HepG2 (cell line): ENCODE data around the gene SARNP. TPM values are rescaled to one million over a fixed set of nuclear protein-coding genes. Genes with fewer than 3 reads are reported as not detected.

Experiments used
- ATAC-seq: fragments of 200-7000 bp; cut with Tn5 transposase; 3 replicates; pipeline ENCODE4 v1.9.1; 2020; ENCODE audit warnings: mild to moderate bottlenecking, moderate library complexity
- BruUV-seq: library from RNA; stranded (reverse); fragments of 400-500 nt; replicated peaks from 2 replicates; lab custom pipeline; 2021; lab: Mats Ljungman, UMichigan
- CTCF ChIA-PET: fragments of 300-600 bp; formaldehyde crosslinking; extraction: SDS; loops from one replicate; lab custom pipeline; 2021; ENCODE audit warnings: low total read pairs, inconsistent platforms, low intra/inter-chr PET ratio; lab: Yijun Ruan, JAX
- POLR2A ChIA-PET: fragments of 350-600 bp; sonication (Branson Sonifier 250); formaldehyde crosslinking; loops from one replicate; lab custom pipeline; 2020; ENCODE audit warnings: antibody characterized with exemption, inconsistent platforms; lab: Yijun Ruan, JAX
- DNase-seq: peaks from one replicate; pipeline ENCODE4 v3.0.0-alpha.2; 2015; ENCODE audit warnings: low spot score
- FAIRE-seq: peaks from 3 replicates; lab custom pipeline; 2011; peaks lifted over from hg19 to GRCh38; lab: Jason Lieb, UNC
- H2AFZ ChIP-seq: one replicate; pipeline ENCODE4 v1.6.1; 2011; ENCODE audit warnings: low read length, inconsistent platforms
- H3K27ac ChIP-seq: fragments of 300-600 bp; 3 replicates; pipeline ENCODE4 v1.8.0; 2011; ENCODE audit warnings: mixed run types, mild to moderate bottlenecking, mixed read lengths, low read length, inconsistent platforms; ENCODE audit not compliant: insufficient read depth; ENCODE audit errors: extremely low read length
- H3K27me3 ChIP-seq, 2 experiments: fragments of 200-600 bp in 1 of 2; 2 replicates in 1 of 2; 3 replicates in 1 of 2; pipeline versions ENCODE4 v1.6.0 to v1.8.0; 2011; ENCODE audit warnings: low read length in 2 of 2, mild to moderate bottlenecking in 2 of 2, moderate library complexity in 2 of 2, inconsistent platforms in 1 of 2; ENCODE audit not compliant: insufficient read depth in 2 of 2, control insufficient read depth in 1 of 2
- H3K36me3 ChIP-seq, 2 experiments: fragments of 200-600 bp in 1 of 2; replicated peaks in 1 of 2; 2 replicates in 1 of 2; 3 replicates in 1 of 2; pipeline versions ENCODE4 v1.5.1 to v1.8.0; 2011; ENCODE audit warnings: low read length in 2 of 2, inconsistent platforms in 1 of 2; ENCODE audit not compliant: insufficient read depth in 2 of 2, control insufficient read depth in 1 of 2
- H3K4me1 ChIP-seq: 2 replicates; pipeline ENCODE4 v1.5.1; 2012; ENCODE audit warnings: low read length, inconsistent platforms; ENCODE audit not compliant: insufficient read depth
- H3K4me2 ChIP-seq: 2 replicates; pipeline ENCODE4 v1.6.0; 2011; ENCODE audit warnings: low read depth, low read length, inconsistent platforms
- H3K4me3 ChIP-seq, 3 experiments: fragments of 200-600 bp in 1 of 3; sonication (generic), shearing (Covaris generic) in 1 of 3; replicated peaks in 1 of 3; 2 replicates each; pipeline ENCODE4 v1.5.1; 2011 to 2016; ENCODE audit warnings: low read length in 3 of 3, inconsistent platforms in 2 of 3, low read depth in 2 of 3, mild to moderate bottlenecking in 2 of 3, control low read depth in 1 of 3, mixed read lengths in 1 of 3; ENCODE audit not compliant: insufficient read depth in 1 of 3
- H3K79me2 ChIP-seq: one replicate; pipeline ENCODE4 v1.6.1; 2011; ENCODE audit warnings: low read length, inconsistent platforms; ENCODE audit not compliant: insufficient read depth
- H3K9ac ChIP-seq: 2 replicates; pipeline ENCODE4 v1.6.0; 2011; ENCODE audit warnings: mild to moderate bottlenecking, low read depth, low read length, inconsistent platforms; ENCODE audit not compliant: insufficient read depth
- H3K9me3 ChIP-seq: 2 replicates; pipeline ENCODE4 v1.5.1; 2012; ENCODE audit warnings: mild to moderate bottlenecking, low read length
- H4K20me1 ChIP-seq: 2 replicates; pipeline ENCODE4 v1.6.0; 2011; ENCODE audit warnings: inconsistent platforms, mild to moderate bottlenecking, low read length, moderate library complexity; ENCODE audit not compliant: insufficient read depth
- DNMT3B ChIP-seq: conservative IDR thresholded peaks from 2 replicates; pipeline ENCODE4 v1.6.1; 2016; ENCODE audit warnings: missing biosample characterization, control low read depth
- NBN ChIP-seq: fragments of 450-650 bp; conservative IDR thresholded peaks from 2 replicates; pipeline ENCODE4 v1.6.1; 2017
- NFATC3 ChIP-seq: sonication (generic); formaldehyde crosslinking; IDR thresholded peaks from 2 replicates; pipeline ENCODE4 v1.5.1; 2020; ENCODE audit warnings: mild to moderate bottlenecking, missing genetic modification reagents
- NFE2 ChIP-seq: sonication (generic); formaldehyde crosslinking; IDR thresholded peaks from 2 replicates; pipeline ENCODE4 v1.4.0; 2020; ENCODE audit warnings: missing genetic modification reagents
- SNAPC4 ChIP-seq: sonication (generic); formaldehyde crosslinking; IDR thresholded peaks from 2 replicates; pipeline ENCODE4 v1.4.0; 2020; ENCODE audit warnings: mild to moderate bottlenecking, missing genetic modification reagents
- SRSF1 ChIP-seq: fragments of 200-400 bp; formaldehyde crosslinking; optimal IDR thresholded peaks from 2 replicates; pipeline ENCODE3; 2017; ENCODE audit warnings: mild to moderate bottlenecking, low read depth, low read length, moderate library complexity
- ZNF580 ChIP-seq: IDR thresholded peaks from 2 replicates; pipeline ENCODE4 v1.6.1; 2016; ENCODE audit warnings: low read depth, borderline replicate concordance
- ZNF792 ChIP-seq: IDR thresholded peaks from 2 replicates; pipeline ENCODE4 v1.6.1; 2016
- WGBS: methylation state at CpG from one replicate; pipeline ENCODE4 v1.1.6; 2017; ENCODE audit warnings: low lambda C conversion rate; 5-methylcytosine and 5-hydroxymethylcytosine counted together
- in situ Hi-C: cut with HindIII; loops from 2 replicates; pipeline ENCODE4 v1.10.0; 2017; ENCODE audit warnings: low pct_unique_long_range_greater_than_20kb; ENCODE audit not compliant: extremely low pct_ligation_motif_present
- intact Hi-C: fragments of 100-400 bp; cut with micrococcal nuclease; formaldehyde crosslinking; loops from one replicate; pipeline ENCODE4 v1.10.0; 2022; ENCODE audit not compliant: unreplicated experiment
- polyA plus RNA-seq, 8 experiments: library from polyadenylated mRNA; depleted of rRNA in 3 of 8; stranded (reverse) in 7 of 8; unstranded in 1 of 8; fragments of >200 nt; fragmentation: Illumina TruSeq in 4 of 8; extraction: Trizol in 4 of 8; gene quantifications; 2 replicates each; pipeline versions ENCODE4 v1.2.1 to v1.2.3, GENCODE V29; 2011 to 2016; ENCODE audit warnings: low read depth in 4 of 8, missing spikeins in 1 of 8, mixed read lengths in 1 of 8; ENCODE audit not compliant: insufficient read depth in 1 of 8
- total RNA-seq, 5 experiments: library from RNA; depleted of rRNA; stranded (reverse); fragments of >200 nt; fragmentation: Illumina TruSeq; extraction: Trizol; gene quantifications; 2 replicates each; pipeline ENCODE4 v1.2.3, GENCODE V29; 2016; ENCODE audit warnings: low read depth in 1 of 5
- TF ChIP-seq, protein P1 (sequence below): sonication (generic); formaldehyde crosslinking; IDR thresholded peaks from 2 replicates; pipeline ENCODE4 v1.8.1; 2023; ENCODE audit warnings: mild to moderate bottlenecking, missing genetic modification reagents
- TF ChIP-seq, protein P2 (sequence below): sonication (generic); formaldehyde crosslinking; IDR thresholded peaks from 2 replicates; pipeline ENCODE4 v1.4.0; 2020; ENCODE audit warnings: missing genetic modification reagents, borderline replicate concordance

The SARNP gene
- total and polyA plus RNA-seq, 2 of the 13 experiments (the other 11 are each of a cell fraction or from before 2014, with no cell fraction given): 59.0 to 95.4 TPM

- peak overlapping the region; percentile 72 for H3K4me2 ChIP-seq
- H3K27ac ChIP-seq: peak overlapping the region; percentile 81
- H4K20me1 ChIP-seq: no peaks in the 10 kb centered on the region
- H3K9ac ChIP-seq: peak overlapping the region; percentile 80
- no peaks in the 10 kb centered on the region; a peak in 1 of 5 replicates for H3K36me3 ChIP-seq
- TF ChIP-seq NBN (no peak), ZNF580 (no peak), SRSF1 (peak; percentile 3), DNMT3B (CRISPR knock-in tag) (no peak), NFE2 (CRISPR knock-in tag) (no peak), SNAPC4 (CRISPR knock-in tag) (0 out of 2 replicates have a peak, but pooled peaks have one; percentile 49), ZNF792 (no peak), NFATC3 (CRISPR knock-in tag) (0 out of 2 replicates have a peak, but pooled peaks have one; percentile 52)
- TF ChIP-seq, protein P1, sequence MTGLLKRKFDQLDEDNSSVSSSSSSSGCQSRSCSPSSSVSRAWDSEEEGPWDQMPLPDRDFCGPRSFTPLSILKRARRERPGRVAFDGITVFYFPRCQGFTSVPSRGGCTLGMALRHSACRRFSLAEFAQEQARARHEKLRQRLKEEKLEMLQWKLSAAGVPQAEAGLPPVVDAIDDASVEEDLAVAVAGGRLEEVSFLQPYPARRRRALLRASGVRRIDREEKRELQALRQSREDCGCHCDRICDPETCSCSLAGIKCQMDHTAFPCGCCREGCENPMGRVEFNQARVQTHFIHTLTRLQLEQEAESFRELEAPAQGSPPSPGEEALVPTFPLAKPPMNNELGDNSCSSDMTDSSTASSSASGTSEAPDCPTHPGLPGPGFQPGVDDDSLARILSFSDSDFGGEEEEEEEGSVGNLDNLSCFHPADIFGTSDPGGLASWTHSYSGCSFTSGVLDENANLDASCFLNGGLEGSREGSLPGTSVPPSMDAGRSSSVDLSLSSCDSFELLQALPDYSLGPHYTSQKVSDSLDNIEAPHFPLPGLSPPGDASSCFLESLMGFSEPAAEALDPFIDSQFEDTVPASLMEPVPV (CRISPR knock-in tag): 0 out of 2 replicates have a peak, but pooled peaks have one; percentile 18
- TF ChIP-seq, protein P2, sequence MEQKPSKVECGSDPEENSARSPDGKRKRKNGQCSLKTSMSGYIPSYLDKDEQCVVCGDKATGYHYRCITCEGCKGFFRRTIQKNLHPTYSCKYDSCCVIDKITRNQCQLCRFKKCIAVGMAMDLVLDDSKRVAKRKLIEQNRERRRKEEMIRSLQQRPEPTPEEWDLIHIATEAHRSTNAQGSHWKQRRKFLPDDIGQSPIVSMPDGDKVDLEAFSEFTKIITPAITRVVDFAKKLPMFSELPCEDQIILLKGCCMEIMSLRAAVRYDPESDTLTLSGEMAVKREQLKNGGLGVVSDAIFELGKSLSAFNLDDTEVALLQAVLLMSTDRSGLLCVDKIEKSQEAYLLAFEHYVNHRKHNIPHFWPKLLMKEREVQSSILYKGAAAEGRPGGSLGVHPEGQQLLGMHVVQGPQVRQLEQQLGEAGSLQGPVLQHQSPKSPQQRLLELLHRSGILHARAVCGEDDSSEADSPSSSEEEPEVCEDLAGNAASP (CRISPR knock-in tag): no peak
- ATAC-seq (no peak; the same call in 2 of the 3 replicates), FAIRE-seq (no peak), DNase-seq (no peak)
- peaks cover 60% of the 10 kb centered on the region for H3K4me1 ChIP-seq
- H2AFZ ChIP-seq: peak overlapping the region; percentile 79
- no peaks in the 10 kb centered on the region for H3K9me3 ChIP-seq
- peaks cover 0 to 11% of the 10 kb centered on the region in 2 experiments; a peak in 2 of 5 replicates for H3K27me3 ChIP-seq
- WGBS: 14% methylated on average over 13 of the region's 13 CpGs
- peak overlapping the region; percentile 77 to 96 (median 84) for H3K4me3 ChIP-seq
- intact Hi-C loops (no loop called here), in situ Hi-C loops (no loop called here)
- H3K79me2 ChIP-seq: no peaks in the 10 kb centered on the region
- ChIA-PET POLR2A (interaction anchor here (1.5 to 1.6 kb wide), 2 partner anchors 10 to 35 kb away, joined by 9 to 15 read pairs; partner anchors contain the start of gene ITGA7), CTCF (no interaction called here)
- no TSS peak for BruUV-seq
These were observed 101.0 kb downstream of the SARNP start for GRCh38 chr12:55716582-55716957.
